Measurements from ENCODE around the gene RPS6KL1. TPM values are rescaled to one million over a fixed set of nuclear protein-coding genes. Genes with fewer than 3 reads are reported as not detected.

RPS6KL1 gene, protein sequence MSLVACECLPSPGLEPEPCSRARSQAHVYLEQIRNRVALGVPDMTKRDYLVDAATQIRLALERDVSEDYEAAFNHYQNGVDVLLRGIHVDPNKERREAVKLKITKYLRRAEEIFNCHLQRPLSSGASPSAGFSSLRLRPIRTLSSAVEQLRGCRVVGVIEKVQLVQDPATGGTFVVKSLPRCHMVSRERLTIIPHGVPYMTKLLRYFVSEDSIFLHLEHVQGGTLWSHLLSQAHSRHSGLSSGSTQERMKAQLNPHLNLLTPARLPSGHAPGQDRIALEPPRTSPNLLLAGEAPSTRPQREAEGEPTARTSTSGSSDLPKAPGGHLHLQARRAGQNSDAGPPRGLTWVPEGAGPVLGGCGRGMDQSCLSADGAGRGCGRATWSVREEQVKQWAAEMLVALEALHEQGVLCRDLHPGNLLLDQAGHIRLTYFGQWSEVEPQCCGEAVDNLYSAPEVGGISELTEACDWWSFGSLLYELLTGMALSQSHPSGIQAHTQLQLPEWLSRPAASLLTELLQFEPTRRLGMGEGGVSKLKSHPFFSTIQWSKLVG
- total RNA-seq, result 10.5 and 14.7 TPM in 2 replicates

GRCh38 chr14:74922752-74923401, at the start of gene RPS6KL1:
Gene RPS6KL1, minus strand, starts transcription at chr14:74923260. Its CDS starts 1,719 bp downstream, at chr14:74921541.

DNA sequence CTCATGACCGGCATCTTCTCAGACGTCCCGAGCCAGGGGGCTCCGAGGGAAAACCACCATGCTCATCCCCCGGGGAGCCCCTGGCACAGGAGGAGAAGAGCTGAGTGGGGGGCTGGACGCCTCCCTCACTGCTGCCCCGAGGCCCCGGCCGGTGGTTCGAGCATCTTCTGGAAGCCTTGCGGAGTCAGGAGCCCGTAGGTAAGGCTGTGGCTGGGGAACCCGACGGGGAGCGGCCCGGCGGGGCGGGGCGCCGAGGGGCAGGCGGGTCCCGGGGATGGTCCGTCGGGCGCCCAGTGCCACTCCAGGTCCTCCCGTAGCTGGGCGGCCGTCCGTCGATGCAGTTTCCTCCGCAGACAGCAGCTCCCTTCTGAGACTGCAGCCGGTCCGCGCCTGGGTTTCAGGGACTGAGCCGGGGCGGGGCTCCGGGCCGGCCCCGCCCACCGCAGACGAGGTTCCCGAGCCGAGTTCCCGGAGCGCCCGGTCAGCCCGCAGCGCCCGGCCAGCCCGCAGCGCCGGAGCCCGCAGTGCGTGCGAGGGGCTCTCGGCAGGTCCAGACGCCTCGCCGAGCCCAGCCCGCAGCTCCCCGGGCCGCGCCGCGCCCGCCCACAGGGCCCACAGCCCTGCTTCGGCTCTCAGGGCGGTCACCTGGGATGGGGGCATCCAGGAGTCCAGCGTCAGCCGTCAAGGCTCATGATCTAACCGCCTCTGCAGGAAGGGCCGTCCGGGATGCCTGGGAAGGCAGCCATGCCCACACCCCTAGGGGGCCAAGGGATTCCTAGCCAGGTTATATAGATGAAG, 32.4 kb upstream of the RPS6KL1 start, which contains the start of gene PGF:
PGF (minus strand) TSS at position 369 of the 798 bp plus-strand sequence; CDS start at position 14, 355 bp downstream.

GRCh38 chr14:74881431-74882102, 41.5 kb downstream of the RPS6KL1 start, which contains the start of gene DLST:
Gene DLST, plus strand, starts transcription at chr14:74881916. Its CDS starts 38 bp downstream, at chr14:74881954.

DNA sequence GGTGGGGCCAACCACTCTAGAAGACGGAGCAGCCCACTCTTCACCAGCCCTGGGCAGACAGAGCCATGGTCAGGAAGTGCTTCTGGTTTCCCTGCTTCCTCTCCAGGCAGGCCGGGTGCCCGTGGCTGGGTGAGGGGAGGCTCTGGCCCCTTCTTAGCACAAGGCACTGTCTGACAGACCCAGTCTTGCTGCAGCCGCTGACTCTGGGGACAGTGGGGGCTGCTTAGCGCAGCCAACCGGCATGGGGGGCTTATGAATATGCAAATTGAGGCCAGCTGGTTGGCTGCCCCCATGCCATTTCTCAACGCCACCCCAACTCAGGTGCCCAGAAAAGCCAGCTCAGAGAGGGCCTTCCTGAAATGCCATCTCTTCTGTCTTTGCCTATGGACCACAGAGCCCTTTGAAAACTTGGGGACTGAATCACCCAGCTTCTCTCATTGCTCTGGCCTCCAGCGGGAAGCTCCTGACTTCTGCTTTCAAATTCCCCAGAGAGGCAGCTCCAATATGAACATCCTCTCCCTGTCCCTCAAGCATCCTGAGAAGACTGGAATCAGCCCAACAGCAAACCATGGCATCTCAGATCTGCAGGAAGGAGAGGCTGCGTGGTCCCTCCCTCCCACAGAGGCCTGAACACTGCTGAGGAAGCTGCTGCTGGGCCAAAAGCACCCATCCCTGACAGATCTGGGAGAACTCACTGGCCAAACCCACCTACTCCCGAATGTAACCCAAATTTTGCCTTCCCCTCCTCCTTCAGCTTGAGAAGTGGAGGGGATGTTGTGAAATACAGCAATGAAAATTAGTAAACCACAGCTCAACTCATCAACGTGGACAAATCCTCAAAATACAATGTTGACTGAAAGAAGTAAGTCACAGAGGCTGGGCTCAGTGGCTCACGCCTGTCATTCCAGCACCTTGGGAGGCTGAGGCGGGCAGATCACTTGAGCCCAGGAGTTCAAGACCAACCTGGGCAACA, 46.8 kb downstream of the RPS6KL1 start, which contains the start of gene PROX2:
PROX2 (minus strand) TSS at position 205 of the 973 bp plus-strand sequence. CDS start 12,311 bp downstream, outside the sequence.

Other genes with a start within 250 kb of the RPS6KL1 start
- gene AREL1, start 210.2 kb downstream of the RPS6KL1 start, total RNA-seq, result 46.1 and 48.0 TPM in 2 replicates
- 26.8 and 44.9 TPM in 2 replicates for gene FCF1, start 210.1 kb downstream of the RPS6KL1 start, total RNA-seq
- gene YLPM1, start 159.9 kb downstream of the RPS6KL1 start, total RNA-seq, result 41.8 and 41.9 TPM in 2 replicates
- gene PROX2, start 47.1 kb downstream of the RPS6KL1 start, total RNA-seq, result under 0.01 TPM in 1 of 2 replicates, not detected in the other
- 68.3 and 77.8 TPM in 2 replicates for gene DLST, start 41.3 kb downstream of the RPS6KL1 start, total RNA-seq
- gene PGF, start 32.3 kb upstream of the RPS6KL1 start, total RNA-seq, result 320 and 421 TPM in 2 replicates
- gene EIF2B2, start 79.7 kb upstream of the RPS6KL1 start, total RNA-seq, result 79.4 and 187 TPM in 2 replicates
- 15.7 and 19.5 TPM in 2 replicates for gene MLH3, start 128.2 kb upstream of the RPS6KL1 start, total RNA-seq
- 7.3 and 8.8 TPM in 2 replicates for gene ACYP1, start 140.8 kb upstream of the RPS6KL1 start, total RNA-seq
- gene ZC2HC1C, start 146.4 kb upstream of the RPS6KL1 start, total RNA-seq, result 0.67 and 1.6 TPM in 2 replicates
- gene NEK9, start 203.8 kb upstream of the RPS6KL1 start, total RNA-seq, result 19.9 and 24.8 TPM in 2 replicates